Epithelial cell of esophagus (primary cell): ENCODE measurements around the gene ALPL.
A peak's percentile ranks its signal among the peaks of the same experiment; 100 is the strongest.

Experiments
- DNase-seq: peaks from one replicate; pipeline ENCODE4 v3.0.0; 2010; ENCODE audit warnings: low read depth
- H3K4me3 ChIP-seq: 2 replicates; pipeline ENCODE4 v1.5.1; 2011; ENCODE audit warnings: mild to moderate bottlenecking, low read length, control low read depth
- CTCF ChIP-seq: IDR thresholded peaks from 2 replicates; pipeline ENCODE4 v1.5.1; 2011; ENCODE audit warnings: low read depth, mild to moderate bottlenecking, low read length, control low read depth, inconsistent platforms; ENCODE audit not compliant: insufficient read depth; ENCODE audit errors: missing control alignments

The ALPL gene

GRCh38 chr1:21567241-21568005, 58.2 kb downstream of the ALPL start:
- H3K4me3 ChIP-seq, result no peak overlapping the region
- DNase-seq, result no peak
- no peak for TF ChIP-seq CTCF

- H3K4me3 ChIP-seq, result no peak overlapping the region
- peak; percentile 89 for DNase-seq
- TF ChIP-seq CTCF, result no peak
Measured at GRCh38 chr1:21568006-21568746, 59.0 kb downstream of the ALPL start.

- TF ChIP-seq CTCF, result no peak
- DNase-seq, result no peak
- no peak overlapping the region for H3K4me3 ChIP-seq
Measured at GRCh38 chr1:21568809-21569385, 59.7 kb downstream of the ALPL start.

GRCh38 chr1:21569820-21570527, 60.8 kb downstream of the ALPL start:
- no peak overlapping the region for H3K4me3 ChIP-seq
- no peak for TF ChIP-seq CTCF
- no peak for DNase-seq

GRCh38 chr1:21570528-21570875, 61.3 kb downstream of the ALPL start:
- DNase-seq, result no peak
- no peak for TF ChIP-seq CTCF
- H3K4me3 ChIP-seq, result no peak overlapping the region

- no peak for TF ChIP-seq CTCF
- no peak for DNase-seq
- no peak overlapping the region for H3K4me3 ChIP-seq
Measured at GRCh38 chr1:21570885-21571284, 61.7 kb downstream of the ALPL start.
